GM19438 (cell line): Measurements from ENCODE around the gene ACTR1B.
"Not testable (repeated sequence)": the region's sequence is repeated elsewhere in the genome, so short reads cannot be mapped to it uniquely, and the experiment has no call there.

Source experiments
- ATAC-seq: cut with Tn5 transposase; IDR thresholded peaks from one replicate; pipeline ENCODE4 v1.9.1; 2021; ENCODE audit warnings: low read depth; ENCODE audit not compliant: unreplicated experiment

Gene ACTR1B

GRCh38 chr2:97622976-97623375 is 40.9 kb downstream of the ACTR1B start:
- not testable (repeated sequence) for ATAC-seq

DNA sequence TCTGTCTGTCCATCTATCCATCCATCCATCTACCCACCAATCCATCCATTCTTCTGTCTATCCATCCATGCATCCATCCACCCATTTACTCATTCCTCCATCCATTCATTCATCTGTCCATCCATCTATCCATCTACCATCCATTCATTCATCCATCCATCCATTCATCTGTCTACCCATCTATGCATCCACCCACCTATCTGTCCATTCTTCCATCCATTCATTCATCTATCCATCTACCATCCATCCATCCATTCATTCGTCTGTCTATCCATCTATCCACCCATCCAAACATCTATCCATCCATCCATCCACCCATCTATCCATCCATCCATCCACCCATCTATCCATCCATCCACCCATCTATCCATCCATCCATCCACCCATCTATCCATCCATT is 43.4 kb downstream of the ACTR1B start:
- ATAC-seq, result not testable (repeated sequence)

GRCh38 chr2:97618939-97619827 is 44.7 kb downstream of the ACTR1B start:
- ATAC-seq, result not testable (repeated sequence)

GRCh38 chr2:97617911-97618310 is 45.9 kb downstream of the ACTR1B start:
- no peak for ATAC-seq

GRCh38 chr2:97615746-97616145 is 48.1 kb downstream of the ACTR1B start:
- not testable (repeated sequence) for ATAC-seq

GRCh38 chr2:97611895-97612294 is 51.9 kb downstream of the ACTR1B start:
- not testable (repeated sequence) for ATAC-seq

DNA sequence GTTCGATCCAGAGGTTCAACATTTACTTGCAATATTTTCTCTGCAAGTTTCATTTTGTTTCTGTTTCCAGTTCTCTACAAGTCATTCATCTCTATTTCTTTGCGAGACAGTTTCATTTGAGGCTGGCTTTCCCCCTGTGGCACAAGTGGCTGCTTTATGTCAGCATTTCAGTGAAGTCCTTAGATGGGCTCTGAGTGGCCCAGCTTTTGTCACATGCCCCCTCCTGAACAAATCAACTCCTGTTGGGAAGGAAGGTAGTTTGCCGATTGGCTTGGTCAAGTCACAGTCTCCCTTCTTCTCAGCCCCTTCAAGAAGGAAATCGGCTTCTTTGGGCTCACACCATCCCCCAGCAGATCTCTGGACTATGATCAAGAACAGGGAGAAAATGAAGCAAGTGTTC is 55.1 kb downstream of the ACTR1B start:
- not testable (repeated sequence) for ATAC-seq
